ENCODE measurements around the gene TEDC1. TPM values are rescaled to one million over a fixed set of nuclear protein-coding genes. Genes with fewer than 3 reads are reported as not detected.

The TEDC1 gene
- total RNA-seq, 3 donors from 2014 or later: 4.9 to 7.8 (median 6.7) TPM

DNA sequence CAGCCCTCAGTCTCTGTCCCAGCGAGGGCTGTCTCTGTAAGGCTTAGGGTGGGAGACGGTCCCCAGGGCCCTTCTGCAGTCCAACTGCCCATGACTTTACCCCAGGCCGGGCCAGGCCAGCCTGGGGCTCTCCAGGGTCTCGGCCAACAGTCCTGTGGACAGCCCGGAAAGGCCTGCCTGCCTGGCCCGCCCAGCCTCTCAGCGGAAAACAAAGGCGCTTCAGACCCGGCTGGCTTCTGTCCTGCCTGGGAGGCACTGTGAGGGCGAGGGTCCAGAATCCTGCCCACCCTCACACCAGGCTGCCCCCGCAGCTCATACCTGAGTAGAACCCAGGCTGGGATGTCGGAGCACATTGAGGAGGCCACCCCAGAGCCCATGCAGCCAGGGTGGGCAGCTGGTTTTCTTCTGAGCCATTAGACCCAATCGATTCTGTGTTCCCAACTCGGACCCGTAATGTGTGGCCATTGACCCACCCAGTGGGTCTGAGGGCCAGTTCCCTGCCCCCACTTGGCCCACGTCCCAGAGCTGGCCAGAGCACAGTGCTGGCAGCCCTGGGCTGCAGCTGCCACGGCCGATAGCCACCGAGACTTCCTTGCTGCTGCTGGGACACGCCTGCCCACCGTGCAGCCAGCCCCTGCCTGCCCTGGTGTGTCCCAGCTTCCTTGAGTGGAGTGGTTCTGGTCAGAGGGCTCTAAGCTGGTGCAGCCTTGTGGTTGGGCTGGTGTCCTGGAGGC, 14.8 kb upstream of the TEDC1 start:
- Histone ChIP-seq H3K27me3 (no peaks in the 10 kb centered on the region), H3K36me3 (no peaks in the 10 kb centered on the region), H3K9me3 (no peaks in the 10 kb centered on the region), H3K4me3 (peak overlapping the region; percentile 65 to 97 (median 79)), H3K4me1 (peaks cover 32 to 36% of the 10 kb centered on the region in 2 donors), H3K27ac (peak overlapping the region; percentile 96 to 99)
- no peak for TF ChIP-seq POLR2A (IDR thresholded peaks at IDR 0.05)
- peak in 2 of 3 donors; percentile 35 to 44 for TF ChIP-seq POLR2AphosphoS5 (IDR thresholded peaks at IDR 0.05)
- TF ChIP-seq, protein P1, sequence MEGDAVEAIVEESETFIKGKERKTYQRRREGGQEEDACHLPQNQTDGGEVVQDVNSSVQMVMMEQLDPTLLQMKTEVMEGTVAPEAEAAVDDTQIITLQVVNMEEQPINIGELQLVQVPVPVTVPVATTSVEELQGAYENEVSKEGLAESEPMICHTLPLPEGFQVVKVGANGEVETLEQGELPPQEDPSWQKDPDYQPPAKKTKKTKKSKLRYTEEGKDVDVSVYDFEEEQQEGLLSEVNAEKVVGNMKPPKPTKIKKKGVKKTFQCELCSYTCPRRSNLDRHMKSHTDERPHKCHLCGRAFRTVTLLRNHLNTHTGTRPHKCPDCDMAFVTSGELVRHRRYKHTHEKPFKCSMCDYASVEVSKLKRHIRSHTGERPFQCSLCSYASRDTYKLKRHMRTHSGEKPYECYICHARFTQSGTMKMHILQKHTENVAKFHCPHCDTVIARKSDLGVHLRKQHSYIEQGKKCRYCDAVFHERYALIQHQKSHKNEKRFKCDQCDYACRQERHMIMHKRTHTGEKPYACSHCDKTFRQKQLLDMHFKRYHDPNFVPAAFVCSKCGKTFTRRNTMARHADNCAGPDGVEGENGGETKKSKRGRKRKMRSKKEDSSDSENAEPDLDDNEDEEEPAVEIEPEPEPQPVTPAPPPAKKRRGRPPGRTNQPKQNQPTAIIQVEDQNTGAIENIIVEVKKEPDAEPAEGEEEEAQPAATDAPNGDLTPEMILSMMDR (IDR thresholded peaks at IDR 0.05): no peak
- intact Hi-C loops (cut with DNase I; ENCODE audit: low total_unique reads): no loop called here
- no peak for DNase-seq (ENCODE audit: low spot score in 2 of 2)

DNA sequence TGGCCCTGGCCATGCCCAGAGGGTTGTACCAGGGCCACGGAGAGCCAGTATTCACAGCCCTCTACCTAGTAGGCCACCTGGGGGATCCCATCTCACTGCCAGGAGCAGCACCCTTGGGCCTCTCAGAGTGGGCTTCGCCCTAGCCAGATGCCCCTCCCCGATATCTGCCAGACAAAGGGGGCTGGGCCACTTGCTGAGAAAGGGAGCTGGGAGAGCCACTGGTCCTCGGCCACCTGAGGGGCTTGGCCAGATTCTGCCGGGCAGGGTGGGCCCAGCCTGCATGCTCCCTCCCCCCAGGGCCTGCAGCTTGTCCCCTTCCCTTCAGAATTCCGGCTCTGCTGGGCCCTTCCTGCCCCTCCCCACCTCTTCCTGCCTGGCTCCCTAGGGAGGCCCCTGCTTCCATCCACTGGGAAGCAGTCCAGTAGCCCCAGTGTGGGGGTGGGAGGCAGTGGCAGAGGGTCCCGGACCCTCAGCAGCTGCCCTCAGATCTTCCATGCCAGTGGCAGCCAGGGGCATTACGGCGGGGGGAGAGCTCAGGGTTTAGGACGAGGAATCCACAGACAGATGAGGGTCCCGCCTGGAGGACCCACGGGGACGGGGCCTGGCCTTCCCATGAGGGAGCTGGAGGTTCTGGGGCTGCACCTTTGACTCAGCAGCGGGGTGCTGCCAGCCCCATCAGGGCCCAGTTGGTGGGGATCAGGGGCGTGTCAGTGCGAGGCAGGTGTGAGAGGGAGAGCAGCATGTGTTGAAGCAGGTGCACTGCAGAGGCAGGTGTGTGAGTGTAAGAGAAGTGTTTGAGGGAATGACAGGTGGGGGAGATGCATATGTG, 14.0 kb upstream of the TEDC1 start:
- Histone ChIP-seq H3K9me3 (no peaks in the 10 kb centered on the region), H3K36me3 (no peaks in the 10 kb centered on the region), H3K27me3 (no peaks in the 10 kb centered on the region), H3K4me1 (peaks cover 31 to 41% of the 10 kb centered on the region in 2 donors), H3K27ac (peak overlapping the region; percentile 96 to 99), H3K4me3 (peak overlapping the region; percentile 65 to 97 (median 79))
- intact Hi-C loops (cut with DNase I; ENCODE audit: low total_unique reads): no loop called here
- DNase-seq (ENCODE audit: low spot score in 2 of 2): no peak
- no peak for TF ChIP-seq POLR2A (IDR thresholded peaks at IDR 0.05)
- peak in 1 of 3 donors; percentile 16 for TF ChIP-seq POLR2AphosphoS5 (IDR thresholded peaks at IDR 0.05)

DNA sequence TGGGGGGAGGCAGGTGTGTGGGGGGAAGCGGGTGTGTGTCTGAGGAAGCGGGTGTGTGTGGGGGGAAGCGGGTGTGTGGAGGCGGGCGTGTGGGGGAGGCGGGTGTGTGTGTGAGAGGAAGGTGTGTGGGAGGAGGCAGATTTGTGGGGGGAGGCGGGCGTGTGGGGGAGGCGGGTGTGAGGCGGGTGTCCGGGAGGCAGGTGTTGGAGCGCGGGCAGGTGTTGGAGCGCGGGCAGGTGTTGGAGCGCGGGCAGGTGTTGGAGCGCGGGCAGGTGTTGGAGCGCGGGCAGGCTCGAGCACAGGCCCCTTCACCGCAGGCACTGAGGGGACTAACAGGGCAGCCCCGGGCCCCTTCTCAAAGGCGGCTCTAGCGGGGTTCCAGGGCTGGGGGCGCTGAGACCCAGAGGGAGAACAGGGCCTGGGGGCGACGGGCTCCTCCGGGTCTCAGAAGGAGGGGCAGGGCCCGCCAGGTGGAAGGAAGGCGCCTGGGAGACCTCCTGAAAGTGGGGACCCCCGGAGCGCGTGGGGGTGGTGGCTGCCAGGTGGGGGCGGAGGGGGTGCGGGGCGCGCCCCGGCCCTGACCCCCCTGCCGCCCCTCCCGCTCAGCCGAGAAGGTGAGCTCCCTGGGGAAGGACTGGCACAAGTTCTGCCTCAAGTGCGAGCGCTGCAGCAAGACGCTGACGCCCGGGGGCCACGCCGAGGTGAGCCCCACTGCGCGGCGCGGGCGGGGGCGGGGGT, 13.2 kb upstream of the TEDC1 start:
- peak overlapping the region; percentile 36 to 99 for H3K27ac ChIP-seq
- intact Hi-C loops (cut with DNase I; ENCODE audit: low total_unique reads): no loop called here

DNA sequence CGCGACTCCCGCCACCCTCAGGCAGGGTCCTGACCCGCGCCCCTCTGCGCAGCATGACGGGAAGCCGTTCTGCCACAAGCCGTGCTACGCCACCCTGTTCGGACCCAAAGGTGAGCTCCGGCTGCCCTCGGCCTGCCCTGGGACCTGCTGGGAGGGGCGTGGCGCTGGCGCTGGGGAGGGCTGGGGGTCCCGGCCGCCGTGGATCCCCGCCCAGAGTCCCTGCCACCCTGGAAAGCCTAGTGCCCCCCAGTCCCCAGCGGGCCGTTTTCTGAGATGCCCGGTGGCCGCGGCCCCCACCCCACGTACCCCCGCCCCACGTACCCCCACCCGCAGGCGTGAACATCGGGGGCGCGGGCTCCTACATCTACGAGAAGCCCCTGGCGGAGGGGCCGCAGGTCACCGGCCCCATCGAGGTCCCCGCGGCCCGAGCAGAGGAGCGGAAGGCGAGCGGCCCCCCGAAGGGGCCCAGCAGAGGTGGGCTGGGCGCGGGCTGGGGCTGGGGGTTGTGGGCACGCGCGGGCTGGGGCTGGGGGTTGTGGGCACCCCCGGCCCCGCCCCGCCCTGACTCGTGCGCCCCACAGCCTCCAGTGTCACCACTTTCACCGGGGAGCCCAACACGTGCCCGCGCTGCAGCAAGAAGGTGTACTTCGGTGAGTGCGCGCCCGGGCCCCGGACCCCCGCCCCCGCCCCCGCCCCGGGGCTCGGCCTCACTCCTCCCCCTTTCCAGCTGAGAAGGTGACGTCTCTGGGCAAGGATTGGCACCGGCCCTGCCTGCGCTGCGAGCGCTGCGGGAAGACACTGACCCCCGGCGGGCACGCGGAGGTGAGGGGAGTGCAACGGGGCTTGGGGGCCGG, 12.4 kb upstream of the TEDC1 start:
- DNase-seq (ENCODE audit: low spot score in 2 of 2): no peak
- intact Hi-C loops (cut with DNase I; ENCODE audit: low total_unique reads): no loop called here
- Histone ChIP-seq H3K27me3 (no peaks in the 10 kb centered on the region), H3K4me1 (peaks cover 38 to 45% of the 10 kb centered on the region in 2 donors), H3K9me3 (no peaks in the 10 kb centered on the region), H3K36me3 (no peaks in the 10 kb centered on the region), H3K27ac (peak overlapping the region in 1 of 2 donors; percentile 100), H3K4me3 (no peak overlapping the region)
- TF ChIP-seq, protein P1 (IDR thresholded peaks at IDR 0.05): no peak
- TF ChIP-seq POLR2AphosphoS5 (IDR thresholded peaks at IDR 0.05) (no peak), POLR2A (IDR thresholded peaks at IDR 0.05) (no peak)

More for the DNA sequence above, 13.2 kb upstream of the TEDC1 start:
- no peaks in the 10 kb centered on the region for H3K36me3 ChIP-seq
- no peaks in the 10 kb centered on the region for H3K27me3 ChIP-seq
- TF ChIP-seq POLR2A (IDR thresholded peaks at IDR 0.05) (no peak), POLR2AphosphoS5 (IDR thresholded peaks at IDR 0.05) (no peak)
- TF ChIP-seq, protein P1 (IDR thresholded peaks at IDR 0.05): no peak
- peaks cover 36 to 41% of the 10 kb centered on the region in 2 donors for H3K4me1 ChIP-seq
- DNase-seq (ENCODE audit: low spot score in 2 of 2): no peak
- peak overlapping the region in 1 of 3 donors; percentile 97 for H3K4me3 ChIP-seq
- H3K9me3 ChIP-seq: no peaks in the 10 kb centered on the region

Data from breast epithelium (tissue), 4 donors.